ENCODE data around the gene ZSCAN5A. TPM values are rescaled to one million over a fixed set of nuclear protein-coding genes. Genes with fewer than 3 reads are reported as not detected.

ZSCAN5A gene
- total and polyA plus RNA-seq, 9 of the 15 experiments (the other 6 are each of a cell fraction or from before 2014, with no cell fraction given), result 5.8 to 15.3 (median 11.8) TPM

- Histone ChIP-seq H3K9me3 (replicated peaks; ENCODE audit: control insufficient read depth, insufficient read depth, low read depth, low read length) (no peaks in the 10 kb centered on the region), H3K4me2 (ENCODE audit: insufficient read depth, low read length) (no peak overlapping the region), H3K9me1 (ENCODE audit: control insufficient read depth, insufficient read depth, low read length) (no peaks in the 10 kb centered on the region), H3K27ac (ENCODE audit: extremely low read depth, low read depth, low read length) (no peak overlapping the region), H3K9ac (ENCODE audit: insufficient read depth in 1 of 2, low read depth in 2 of 2, low read length in 2 of 2) (no peak overlapping the region), H3K4me1 (replicated peaks in 1 of 2; ENCODE audit: control insufficient read depth in 2 of 2, insufficient read depth in 2 of 2, low read length in 2 of 2) (no peaks in the 10 kb centered on the region), H3K27me3 (ENCODE audit: control insufficient read depth in 2 of 2, insufficient read depth in 2 of 2, low read length in 2 of 2) (no peaks in the 10 kb centered on the region), H4K20me1 (replicated peaks; ENCODE audit: control insufficient read depth, insufficient read depth, low read length) (no peaks in the 10 kb centered on the region), H3K4me3 (no peak overlapping the region), H3K36me3 (ENCODE audit: control insufficient read depth, insufficient read depth, low read length) (no peaks in the 10 kb centered on the region), H2AFZ (ENCODE audit: low read depth, low read length) (no peak overlapping the region), H3K79me2 (ENCODE audit: control insufficient read depth, insufficient read depth, low read length) (no peaks in the 10 kb centered on the region)
- BruUV-seq (replicated peaks), result no TSS peak
- intact Hi-C loops (cut with micrococcal nuclease) (no loop called here), in situ Hi-C loops (cut with MboI) (no loop called here)
- ChIA-PET CTCF (ENCODE audit: low intra/inter-chr PET ratio) (no interaction called here), POLR2A (interaction anchor here (0.5 to 1.3 kb wide), 2 partner anchors 47 to 529 kb away, joined by 3 to 5 read pairs; partner anchors contain the start of gene NLRP11)
- 33% methylated on average over 2 of the region's 2 CpGs for WGBS (ENCODE audit: insufficient coverage, low coverage, missing lambda C conversion rate)
- ATAC-seq (no peak), DNase-seq (ENCODE audit: extremely low read depth in 1 of 4, low spot score in 3 of 4) (no peak), FAIRE-seq (no peak)
- TF ChIP-seq DDX20 (tag; IDR thresholded peaks at IDR 0.05; ENCODE audit: low read depth), result no peak
- TF ChIP-seq HEY1 (CRISPR knock-in tag; IDR thresholded peaks at IDR 0.05; ENCODE audit: borderline replicate concordance), result no peak
- peak in 1 of 2 experiments; percentile 94 for TF ChIP-seq AFF1 (IDR thresholded peaks at IDR 0.05; ENCODE audit: low read depth in 1 of 2, partially characterized antibody in 2 of 2)
- TF ChIP-seq MIER1 (IDR thresholded peaks at IDR 0.05; ENCODE audit: low read depth), result no peak
Measured at GRCh38 chr19:56360841-56361240, 46.2 kb upstream of the ZSCAN5A start.

Measured in K562 (cell line).